22Rv1 (cell line): Measurements from ENCODE around the gene PCDH9.

ENCODE experiments used
- CTCF ChIP-seq: fragments of 450-650 bp; IDR thresholded peaks from 2 replicates; pipeline ENCODE4 v1.5.1; 2017; ENCODE audit warnings: mild to moderate bottlenecking
- ZFX ChIP-seq: fragments of 450-650 bp; IDR thresholded peaks from 2 replicates; pipeline ENCODE4 v1.6.1; 2017; ENCODE audit warnings: antibody characterized with exemption, borderline replicate concordance

GRCh38 chr13:66774046-66774445 is 456.1 kb downstream of the PCDH9 start:
- no peak for TF ChIP-seq CTCF
- TF ChIP-seq ZFX, result no peak
